Panc1 (cell line): ENCODE results near the gene APOB.

Experiments
- CTCF ChIP-seq: fragments of 450-650 bp; IDR thresholded peaks from 2 replicates; pipeline ENCODE4 v1.5.1; 2017; ENCODE audit warnings: mild to moderate bottlenecking
- POLR2AphosphoS5 ChIP-seq: IDR thresholded peaks from 2 replicates; pipeline ENCODE4 v1.6.1; 2012; ENCODE audit warnings: mild to moderate bottlenecking, low read depth, low read length, moderate library complexity
- REST ChIP-seq, 2 experiments: IDR thresholded peaks; 2 replicates each; pipeline ENCODE4 v1.6.1; 2011 to 2012; ENCODE audit warnings: low read depth in 2 of 2, control low read depth in 1 of 2, low read length in 1 of 2, mild to moderate bottlenecking in 1 of 2, moderate library complexity in 1 of 2; ENCODE audit not compliant: insufficient read depth in 1 of 2
- SIN3A ChIP-seq: IDR thresholded peaks from 2 replicates; pipeline ENCODE4 v1.6.1; 2012; ENCODE audit warnings: low read depth, mild to moderate bottlenecking, low read length, moderate library complexity, borderline replicate concordance; ENCODE audit not compliant: insufficient read depth
- TCF7L2 ChIP-seq: IDR thresholded peaks from 2 replicates; pipeline ENCODE4 v1.6.1; 2011; ENCODE audit warnings: mild to moderate bottlenecking, low read depth, low read length, inconsistent platforms

- TF ChIP-seq CTCF (no peak), SIN3A (no peak), POLR2AphosphoS5 (no peak), REST (IDR thresholded peaks at IDR 0.05; ENCODE audit: insufficient read depth in 1 of 2, low read depth in 2 of 2, low read length in 1 of 2) (no peak), TCF7L2 (no peak)
These were observed 42.5 kb downstream of the APOB start for GRCh38 chr2:21001225-21001946.
